GM12875 (cell line): ENCODE measurements around the gene CNOT3.

ENCODE experiments used
- H3K4me3 ChIP-seq: one replicate; pipeline ENCODE4 v1.5.1; 2011; ENCODE audit warnings: low read depth, low read length, control low read depth
- CTCF ChIP-seq: IDR thresholded peaks from 2 replicates; pipeline ENCODE4 v1.5.1; 2011; ENCODE audit warnings: low read depth, mild to moderate bottlenecking, control low read depth, inconsistent platforms, low read length, moderate library complexity, borderline replicate concordance; ENCODE audit not compliant: insufficient read depth

CNOT3 gene

GRCh38 chr19:54125713-54126112 lies 11.8 kb upstream of the CNOT3 start:
- TF ChIP-seq CTCF: no peak
- H3K4me3 ChIP-seq: no peak overlapping the region

GRCh38 chr19:54127688-54128440 lies 9.7 kb upstream of the CNOT3 start:
- TF ChIP-seq CTCF: no peak
- H3K4me3 ChIP-seq: no peak overlapping the region

GRCh38 chr19:54128441-54128725 lies 9.2 kb upstream of the CNOT3 start:
- no peak overlapping the region for H3K4me3 ChIP-seq
- TF ChIP-seq CTCF: no peak

- TF ChIP-seq CTCF: no peak
- no peak overlapping the region for H3K4me3 ChIP-seq
Observed at GRCh38 chr19:54128796-54129616, 8.6 kb upstream of the CNOT3 start.

GRCh38 chr19:54129617-54129996 lies 8.0 kb upstream of the CNOT3 start:
- TF ChIP-seq CTCF: no peak
- no peak overlapping the region for H3K4me3 ChIP-seq

- TF ChIP-seq CTCF: no peak
- no peak overlapping the region for H3K4me3 ChIP-seq
Observed at GRCh38 chr19:54133312-54133956, 4.1 kb upstream of the CNOT3 start.
